GM21528 (cell line): ENCODE measurements around the gene SNX21.
A peak's percentile ranks its signal among the peaks of the same experiment; 100 is the strongest.
"Not testable (repeated sequence)": the region's sequence is repeated elsewhere in the genome, so short reads cannot be mapped to it uniquely, and the experiment has no call there.

Source experiments
- ATAC-seq: cut with Tn5 transposase; IDR thresholded peaks from one replicate; pipeline ENCODE4 v1.9.1; 2021; ENCODE audit warnings: mild to moderate bottlenecking, moderate library complexity; ENCODE audit not compliant: unreplicated experiment, low FRiP score

The SNX21 gene, protein sequence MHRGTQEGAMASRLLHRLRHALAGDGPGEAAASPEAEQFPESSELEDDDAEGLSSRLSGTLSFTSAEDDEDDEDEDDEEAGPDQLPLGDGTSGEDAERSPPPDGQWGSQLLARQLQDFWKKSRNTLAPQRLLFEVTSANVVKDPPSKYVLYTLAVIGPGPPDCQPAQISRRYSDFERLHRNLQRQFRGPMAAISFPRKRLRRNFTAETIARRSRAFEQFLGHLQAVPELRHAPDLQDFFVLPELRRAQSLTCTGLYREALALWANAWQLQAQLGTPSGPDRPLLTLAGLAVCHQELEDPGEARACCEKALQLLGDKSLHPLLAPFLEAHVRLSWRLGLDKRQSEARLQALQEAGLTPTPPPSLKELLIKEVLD

DNA sequence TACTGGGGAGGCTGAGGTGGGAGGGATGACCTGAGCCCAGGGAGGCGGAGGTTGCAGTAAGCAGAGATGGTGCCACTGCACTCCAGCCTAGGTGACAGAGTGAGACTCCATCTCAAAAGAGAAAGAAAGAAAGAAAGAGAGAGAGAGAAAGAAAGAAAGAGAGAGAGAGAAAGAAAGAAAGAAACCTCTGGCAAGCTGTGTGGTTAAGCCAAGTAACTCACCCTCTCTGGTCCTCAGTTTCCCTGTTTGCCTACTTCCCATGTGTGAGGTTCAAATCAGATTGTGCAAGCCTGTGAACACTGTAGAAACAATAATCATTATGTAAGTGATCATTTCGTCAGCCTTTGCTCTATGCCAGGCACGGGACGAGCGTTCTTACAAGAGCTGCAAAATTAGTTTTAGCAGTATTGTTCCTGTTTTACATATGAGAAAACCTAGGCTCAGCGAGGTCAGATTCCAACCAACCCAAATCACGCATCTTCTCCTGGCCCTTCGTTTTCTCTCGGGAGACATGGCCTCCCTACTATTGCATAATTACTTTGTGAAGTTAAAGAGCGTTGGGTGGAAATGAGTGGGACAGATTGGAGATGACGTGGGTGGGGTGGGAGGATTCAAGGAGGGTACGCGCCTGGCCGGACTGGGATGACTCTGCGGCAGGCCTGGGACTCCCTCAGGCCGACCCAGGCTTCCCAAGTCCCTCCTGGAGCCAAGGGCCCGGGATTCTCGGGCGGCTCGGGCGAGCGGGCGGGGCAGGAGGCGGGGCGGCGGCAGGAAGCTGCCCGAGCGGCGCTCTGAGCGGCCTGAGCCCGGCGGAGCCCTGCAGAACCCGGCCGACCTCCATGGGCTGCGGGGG lies at the start of gene SNX21:
SNX21 (plus strand) TSS at position 770 of the 853 bp plus-strand sequence. CDS start 121 bp downstream, outside the sequence.
- ATAC-seq: no peak

DNA sequence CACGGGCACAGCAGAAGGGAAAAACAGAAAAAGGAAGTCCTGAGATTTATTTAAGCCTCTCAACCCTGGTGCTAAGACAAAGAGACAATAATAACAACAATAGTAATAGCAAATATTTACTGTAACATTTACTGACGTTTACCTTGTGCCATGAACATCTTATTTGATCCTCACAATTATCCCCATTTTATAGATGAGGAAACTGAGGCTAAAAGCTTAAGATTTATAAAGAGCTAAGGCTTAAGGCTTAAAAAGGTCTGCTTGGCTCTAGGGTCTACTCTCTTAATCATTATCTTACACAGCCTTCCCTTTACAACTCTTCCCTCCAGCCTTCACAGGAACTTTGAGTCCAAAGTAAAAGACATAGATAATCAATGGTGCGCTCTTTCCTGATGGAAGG lies 45.2 kb upstream of the SNX21 start:
- no peak for ATAC-seq

DNA sequence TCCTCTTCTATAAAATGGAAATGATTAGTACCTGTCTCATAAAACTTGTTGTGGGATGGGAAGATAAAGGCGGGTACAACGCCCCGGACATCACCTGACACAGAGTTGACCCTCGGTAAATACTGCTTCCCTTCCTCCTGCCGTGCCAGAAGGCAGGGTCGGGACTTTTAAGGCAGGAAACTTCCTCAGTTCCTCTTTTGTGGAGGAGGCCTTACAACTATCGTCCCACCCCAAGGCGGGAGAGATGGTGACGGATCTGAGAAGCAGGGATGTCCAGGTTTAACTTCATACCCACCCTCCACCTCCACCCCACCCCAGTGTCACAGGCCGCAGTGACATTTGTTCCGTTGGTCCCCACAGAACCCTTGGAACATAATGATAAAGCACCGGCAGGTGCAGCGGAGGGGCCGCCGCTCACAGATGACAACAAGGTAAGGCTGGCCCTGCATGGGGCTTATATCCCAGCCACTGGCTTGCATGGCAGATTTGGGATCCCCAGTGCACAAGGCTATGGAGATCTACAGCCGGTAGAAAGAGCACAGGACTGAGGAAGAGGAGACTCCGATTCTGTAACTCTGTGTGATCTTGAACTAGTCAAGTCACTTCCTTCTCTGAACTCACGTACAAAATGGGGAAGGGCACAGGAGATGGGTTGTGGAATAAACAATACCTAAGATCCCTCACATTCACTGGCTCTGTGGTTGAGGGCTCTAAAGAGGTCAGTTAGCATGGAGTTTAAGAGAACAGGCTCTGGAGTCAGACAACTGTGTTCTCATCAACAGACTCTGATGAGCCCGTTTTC lies 41.1 kb upstream of the SNX21 start:
- no peak for ATAC-seq

DNA sequence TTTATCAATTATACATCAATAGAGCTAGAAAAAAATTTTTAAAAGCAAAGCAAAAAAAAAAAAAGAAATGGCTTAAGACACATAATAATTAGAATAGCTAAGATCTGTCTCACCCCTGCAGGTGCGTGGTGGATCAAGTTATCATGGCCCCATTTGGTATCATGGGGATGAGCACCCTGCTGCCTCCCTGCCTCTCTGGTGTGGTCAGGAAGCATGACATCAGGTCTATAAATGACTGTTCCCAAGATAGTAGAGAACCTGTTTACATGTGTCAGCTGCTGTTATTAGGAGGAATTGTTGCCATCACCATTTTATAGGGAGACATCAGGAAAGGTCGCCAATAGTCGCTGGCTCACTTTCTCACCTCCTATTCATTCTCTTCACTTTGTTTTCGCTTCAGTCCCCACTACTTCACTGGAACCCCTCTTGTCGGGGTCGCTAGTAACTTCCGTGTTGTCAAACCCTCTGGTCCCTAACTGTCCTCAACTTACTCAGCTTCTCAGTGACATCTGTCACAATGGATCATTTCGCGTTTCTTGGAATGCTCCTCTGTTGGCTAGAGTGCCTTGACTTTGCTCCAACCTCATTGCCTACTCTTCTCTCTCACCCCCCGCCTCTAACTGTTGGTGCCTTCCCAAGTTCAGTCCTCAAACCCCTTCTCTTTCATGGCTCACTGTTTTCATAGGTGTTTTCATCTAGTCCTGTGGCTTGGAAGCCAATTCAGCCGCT lies 37.1 kb upstream of the SNX21 start:
- ATAC-seq: no peak

DNA sequence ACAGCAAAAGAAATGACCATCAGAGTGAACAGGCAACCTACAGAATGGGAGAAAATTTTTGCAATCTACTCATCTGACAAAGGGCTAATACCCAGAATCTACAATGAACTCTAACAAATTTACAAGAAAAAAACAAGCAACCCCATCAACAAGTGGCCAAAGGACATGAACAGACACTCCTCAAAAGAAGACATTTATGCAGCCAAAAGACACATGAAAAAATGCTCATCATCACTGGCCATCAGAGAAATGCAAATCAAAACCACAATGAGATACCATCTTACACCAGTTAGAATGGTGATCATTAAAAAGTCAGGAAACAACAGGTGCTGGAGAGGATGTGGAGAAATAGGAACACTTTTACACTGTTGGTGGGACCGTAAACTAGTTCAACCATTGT lies 36.1 kb upstream of the SNX21 start:
- ATAC-seq: not testable (repeated sequence)

DNA sequence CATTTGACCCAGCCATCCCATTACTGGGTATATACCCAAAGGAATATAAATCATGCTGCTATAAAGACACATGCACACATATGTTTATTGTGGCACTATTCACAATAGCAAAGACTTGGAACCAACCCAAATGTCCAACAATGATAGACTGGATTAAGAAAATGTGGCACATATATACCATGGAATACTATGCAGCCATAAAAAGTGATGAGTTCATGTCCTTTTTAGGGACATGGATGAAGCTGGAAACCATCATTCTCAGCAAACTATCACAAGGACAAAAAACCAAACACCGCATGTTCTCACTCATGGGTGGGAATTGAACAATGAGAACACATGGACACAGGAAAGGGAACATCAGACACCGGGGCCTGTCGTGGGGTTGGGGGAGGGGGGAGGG lies 35.6 kb upstream of the SNX21 start:
- not testable (repeated sequence) for ATAC-seq

DNA sequence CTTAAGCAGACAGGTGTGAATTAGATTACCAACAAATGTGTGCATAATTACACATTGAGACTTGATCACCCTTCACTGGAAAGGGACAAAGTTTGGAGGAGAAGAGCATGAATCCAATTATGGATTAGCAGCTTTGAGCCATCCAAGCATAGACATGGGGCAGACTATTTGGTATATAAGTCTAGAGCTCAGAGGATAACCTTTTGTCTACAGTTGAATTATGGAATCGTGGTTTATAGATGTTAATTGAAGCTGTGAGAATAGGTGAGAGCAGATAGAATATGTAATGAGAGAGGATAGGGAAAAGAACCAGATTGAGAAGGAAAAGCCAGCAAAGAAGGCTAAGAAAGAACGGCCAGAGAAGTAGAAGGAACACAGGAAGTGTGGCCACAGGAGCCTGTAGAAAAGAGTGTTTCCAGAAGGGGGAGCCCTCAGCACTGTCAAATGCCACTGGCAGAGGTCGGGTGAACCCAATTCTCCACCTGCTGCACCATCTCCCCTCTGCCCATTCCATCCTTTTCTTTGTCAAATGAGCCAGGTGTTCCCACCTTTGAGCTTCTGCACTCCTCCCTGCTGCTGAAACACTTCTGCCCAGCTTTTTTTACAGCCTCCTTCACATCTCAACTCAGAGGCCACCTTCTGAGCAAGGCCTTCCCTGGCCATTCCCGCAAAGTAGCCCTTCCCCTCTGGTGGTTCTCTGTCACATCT lies 34.5 kb upstream of the SNX21 start:
- ATAC-seq: no peak

DNA sequence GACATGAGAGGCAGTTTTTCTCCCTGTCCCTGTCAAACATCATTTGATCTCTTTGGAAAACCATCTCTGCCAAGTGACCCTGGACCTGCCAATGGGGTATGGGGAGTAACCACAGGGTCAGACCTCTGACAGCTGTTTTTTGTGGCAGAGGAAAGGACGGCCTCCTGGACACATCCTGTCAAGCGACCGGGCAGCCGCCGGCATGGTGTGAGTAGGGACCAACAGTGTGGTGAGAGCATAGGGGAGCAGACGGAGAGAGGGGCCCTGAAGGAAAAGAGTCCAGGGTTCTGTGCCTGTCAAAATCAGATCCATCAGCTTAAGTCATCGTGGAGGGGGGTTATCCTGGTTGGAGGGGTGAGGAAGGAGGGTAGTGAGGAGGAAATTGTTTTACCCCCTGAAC lies 31.7 kb upstream of the SNX21 start:
- ATAC-seq: no peak

DNA sequence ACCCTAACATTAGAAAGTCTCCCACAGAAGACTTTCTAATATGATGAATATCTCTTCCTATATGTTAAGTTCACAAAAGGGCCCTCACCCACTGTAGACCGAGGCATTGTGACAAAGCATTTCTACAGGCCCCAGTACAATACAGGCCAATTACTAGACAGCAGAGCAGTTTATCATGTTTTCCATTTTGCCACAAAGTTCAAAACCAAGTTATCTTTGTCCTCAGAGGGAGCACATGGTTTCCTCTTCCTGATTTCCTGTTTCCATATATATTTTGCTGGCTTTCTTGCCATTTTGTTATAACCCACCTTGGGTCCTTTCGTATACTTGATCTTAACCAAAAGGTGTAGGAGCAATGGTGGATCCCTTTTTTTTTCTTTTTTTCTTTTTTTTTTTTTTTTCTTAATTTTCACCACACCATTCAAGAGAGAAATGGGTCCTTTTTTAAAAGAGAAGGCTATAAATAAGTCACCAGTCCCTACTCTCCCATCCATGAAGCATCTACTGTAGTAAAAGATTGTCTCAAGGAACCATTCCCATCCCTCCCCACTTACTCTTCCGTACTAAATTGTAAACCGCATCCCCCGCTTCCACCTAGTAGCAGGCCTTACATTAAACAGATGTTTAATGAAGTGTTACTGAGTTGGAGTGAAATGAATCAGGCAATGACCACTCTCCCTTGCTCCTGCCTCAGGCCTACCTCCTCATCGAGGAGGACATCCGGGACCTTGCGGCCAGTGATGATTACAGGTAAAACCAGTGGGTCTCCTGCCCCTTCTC lies 23.2 kb upstream of the SNX21 start:
- ATAC-seq: no peak

DNA sequence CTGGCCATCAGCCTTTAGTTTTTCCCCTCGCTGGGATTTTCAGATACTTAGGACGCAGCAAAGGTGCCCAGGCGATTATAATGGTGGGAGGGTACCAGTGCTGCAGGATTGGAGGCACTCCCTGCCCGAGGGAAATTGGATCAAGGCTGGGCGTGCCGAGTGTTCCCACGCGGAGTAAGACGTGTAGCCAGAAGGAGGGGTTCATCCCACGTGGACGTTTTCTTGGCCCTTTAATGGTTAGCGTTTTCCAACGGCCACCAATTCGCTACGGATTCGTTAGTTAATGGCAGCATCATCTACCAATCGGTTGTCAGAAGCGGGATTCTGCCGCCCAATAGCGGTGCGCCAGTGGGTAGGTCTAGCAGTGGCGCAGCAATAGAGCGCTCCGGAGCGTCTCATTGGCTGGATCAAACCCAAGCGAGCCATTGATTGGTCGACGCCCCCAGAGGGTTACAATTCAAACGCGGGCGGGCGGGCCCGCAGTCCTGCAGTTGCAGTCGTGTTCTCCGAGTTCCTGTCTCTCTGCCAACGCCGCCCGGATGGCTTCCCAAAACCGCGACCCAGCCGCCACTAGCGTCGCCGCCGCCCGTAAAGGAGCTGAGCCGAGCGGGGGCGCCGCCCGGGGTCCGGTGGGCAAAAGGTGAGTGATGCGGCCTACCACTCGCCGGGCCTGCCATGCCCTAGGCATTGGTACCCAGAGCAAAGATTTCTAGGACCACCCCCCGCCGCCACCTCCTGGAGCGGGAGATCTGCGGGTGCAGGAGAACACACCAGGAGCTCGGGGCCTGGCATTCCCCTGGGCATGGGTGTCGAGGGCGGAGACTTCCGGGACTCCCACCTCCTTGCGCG lies 21.2 kb upstream of the SNX21 start, which contains the start of gene UBE2C:
UBE2C (plus strand) TSS at position 488 of the 849 bp plus-strand sequence; CDS start at position 540, 52 bp downstream.
- ATAC-seq: peak; percentile 97

DNA sequence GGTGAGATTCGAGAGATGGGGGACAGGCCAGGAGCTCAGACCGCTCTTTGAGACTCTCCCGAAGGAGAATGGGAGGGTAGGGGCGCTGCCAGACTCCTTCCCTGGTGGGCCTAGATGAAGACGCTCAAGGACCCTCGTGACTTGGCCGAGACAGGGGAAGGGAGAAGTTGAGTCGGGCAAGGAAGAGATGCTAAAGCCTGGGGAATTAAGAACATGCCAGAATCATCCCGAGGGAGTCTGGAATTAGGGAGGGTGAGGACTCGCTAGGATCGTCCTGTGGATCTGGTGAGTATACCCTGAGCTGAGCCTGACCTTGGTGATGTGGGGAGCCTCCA lies 20.6 kb upstream of the SNX21 start:
- ATAC-seq: no peak

DNA sequence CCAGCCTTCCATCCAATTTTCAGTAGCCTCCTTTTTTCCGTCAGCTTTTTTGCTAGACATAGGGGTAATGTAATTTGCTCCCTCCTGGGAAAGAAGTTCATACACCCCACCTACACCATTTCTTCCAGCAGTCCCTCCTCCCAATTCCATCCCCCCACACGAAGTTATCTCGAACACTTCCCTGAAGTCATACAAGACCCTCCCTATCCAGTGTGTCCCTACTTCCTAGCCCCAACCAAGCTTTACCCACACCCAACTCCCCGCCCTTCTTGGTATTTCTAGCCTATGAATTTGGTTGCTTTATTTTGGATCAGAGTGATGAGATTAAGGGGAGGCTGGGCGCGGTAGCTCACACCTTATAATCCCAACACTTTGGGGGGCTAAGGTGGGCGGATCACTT lies 20.1 kb upstream of the SNX21 start:
- no peak for ATAC-seq

DNA sequence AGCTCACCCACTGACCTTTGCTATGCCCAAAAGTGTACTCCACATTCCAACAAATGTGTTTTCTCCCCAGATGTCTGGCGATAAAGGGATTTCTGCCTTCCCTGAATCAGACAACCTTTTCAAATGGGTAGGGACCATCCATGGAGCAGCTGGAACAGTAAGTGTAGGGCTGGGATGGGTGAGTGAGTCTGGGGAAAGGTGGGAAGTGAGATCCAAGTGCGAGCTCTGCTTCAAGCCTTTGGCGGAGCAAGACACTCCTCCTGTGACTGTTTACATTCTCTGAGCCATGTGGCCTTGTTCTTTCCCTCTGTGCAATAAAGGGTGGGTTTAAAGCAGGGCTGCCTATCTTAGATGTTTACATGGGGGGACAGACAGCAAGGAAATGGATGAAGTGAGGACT lies 19.3 kb upstream of the SNX21 start:
- no peak for ATAC-seq

DNA sequence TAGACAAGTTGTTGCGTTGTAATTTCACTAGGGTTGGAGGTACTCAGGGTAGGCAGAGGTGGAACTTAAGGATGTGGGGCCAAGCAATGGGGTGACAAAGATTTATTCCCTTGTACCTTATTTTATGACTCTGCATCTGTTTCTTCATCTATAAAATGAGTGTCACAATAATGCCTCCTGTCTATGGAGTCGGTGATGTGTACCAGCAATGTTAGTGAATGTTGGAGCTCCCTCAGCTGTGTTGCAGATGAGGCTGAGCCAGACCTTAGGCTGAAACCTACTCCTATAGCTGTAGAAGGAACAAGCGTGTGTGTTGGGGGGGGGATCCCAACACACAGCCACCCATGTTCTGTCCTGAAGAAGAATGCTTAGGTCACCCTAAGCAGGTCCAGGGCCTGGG lies 16.6 kb upstream of the SNX21 start:
- ATAC-seq: no peak

DNA sequence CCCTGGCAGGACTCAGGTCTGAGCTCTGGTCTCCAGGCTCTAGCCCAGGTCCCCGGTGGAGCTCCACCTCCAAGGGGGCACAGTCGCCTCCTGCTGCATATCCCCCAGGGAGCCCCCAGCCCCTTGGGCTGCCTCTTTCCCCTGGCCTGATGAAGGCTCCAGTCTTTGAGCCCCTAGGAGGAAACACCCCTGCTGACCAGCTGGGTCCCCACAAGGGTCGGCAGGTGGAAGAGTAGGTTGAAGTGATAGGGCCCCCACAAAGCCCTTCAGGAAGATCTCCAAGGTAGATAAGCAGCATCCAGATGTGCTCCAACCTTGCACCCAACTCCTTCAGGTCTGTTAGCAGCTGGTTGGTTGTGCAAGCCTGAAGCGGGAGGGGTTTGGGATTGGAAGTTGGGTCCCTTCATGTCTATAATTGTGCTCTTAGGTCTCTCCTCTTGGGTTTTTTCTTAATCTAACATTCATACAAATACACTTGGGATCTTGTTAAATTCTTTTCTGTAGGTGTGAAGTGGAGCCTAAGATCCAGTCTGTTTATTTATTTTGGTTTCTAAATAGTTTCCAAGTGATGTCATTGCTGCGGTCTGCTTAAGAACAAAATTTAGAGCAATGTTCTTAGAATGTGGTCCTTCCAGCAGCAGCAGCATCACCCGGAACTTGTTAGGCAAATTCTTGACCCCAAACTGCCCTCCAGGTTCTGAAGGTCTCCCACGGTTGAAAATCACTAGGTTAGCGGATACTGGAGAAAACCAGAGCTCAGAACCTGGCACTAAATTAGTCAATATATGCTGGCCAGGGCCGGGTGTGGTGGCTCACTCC lies 16.0 kb upstream of the SNX21 start:
- ATAC-seq: no peak

DNA sequence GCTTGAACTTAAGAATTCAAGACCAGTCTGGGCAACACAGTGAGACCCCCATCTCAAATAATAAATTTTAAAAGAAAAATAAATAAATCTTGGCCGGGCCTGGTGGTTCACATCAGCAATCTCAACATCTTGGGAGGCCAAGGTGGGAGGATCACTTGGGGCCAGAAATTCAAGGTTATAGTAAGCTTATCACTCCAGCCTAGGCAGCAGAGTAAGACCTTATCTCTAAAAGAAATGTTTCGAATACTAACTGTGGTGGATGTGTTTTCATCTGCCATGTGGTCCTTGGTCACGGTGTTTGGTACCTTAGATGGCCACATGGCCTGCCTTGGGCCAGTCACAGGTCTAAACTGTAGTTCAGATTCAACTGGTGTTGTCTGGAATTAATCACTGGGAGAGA lies 15.4 kb upstream of the SNX21 start:
- ATAC-seq: no peak

DNA sequence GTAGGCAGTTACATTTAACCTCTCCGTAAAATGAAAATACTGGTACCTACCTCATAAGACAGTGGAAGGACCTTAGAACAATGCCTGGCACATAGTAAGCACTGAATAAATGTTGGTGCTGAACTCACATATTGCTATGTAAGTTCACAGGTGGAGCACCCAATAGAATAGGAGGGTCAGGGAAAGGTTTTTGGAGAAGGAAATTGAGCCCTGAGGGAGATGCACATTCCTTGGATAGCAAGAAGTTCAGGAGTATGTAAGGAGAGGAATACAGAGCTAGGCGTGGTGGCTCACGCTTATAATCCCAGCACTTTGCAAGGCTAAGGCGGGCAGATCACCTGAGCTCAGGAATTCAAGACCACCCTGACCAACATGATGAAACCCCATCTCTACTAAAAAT lies 14.1 kb upstream of the SNX21 start:
- ATAC-seq: no peak
